ENCODE results near the gene CYB5A.

The CYB5A gene

DNA sequence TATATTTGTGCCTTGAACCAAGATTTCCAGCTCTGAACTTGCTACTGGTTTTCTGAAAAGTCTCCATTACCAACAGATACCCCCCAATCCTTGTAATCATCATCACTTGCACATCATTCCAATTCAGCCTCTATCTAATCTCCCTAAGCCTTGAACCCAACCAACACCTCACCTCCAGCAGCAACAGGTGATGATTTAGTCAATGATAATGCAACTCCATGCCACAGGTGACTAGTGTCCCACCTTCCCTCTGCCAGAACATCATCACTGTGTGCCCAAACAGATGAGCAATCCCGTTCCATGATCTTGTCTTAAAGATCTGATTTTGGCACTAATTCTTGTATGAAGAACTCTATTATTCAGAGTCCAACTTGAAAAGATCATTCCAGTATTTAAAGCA is 75.9 kb downstream of the CYB5A start:
- TF ChIP-seq EP300 (IDR thresholded peaks at IDR 0.05; ENCODE audit: borderline replicate concordance) (no peak), TEAD4 (IDR thresholded peaks at IDR 0.05) (no peak), TCF12 (IDR thresholded peaks at IDR 0.05; ENCODE audit: low read depth) (no peak), ZBTB7A (IDR thresholded peaks at IDR 0.05; ENCODE audit: low read depth) (no peak)
- TF ChIP-seq, protein P1, sequence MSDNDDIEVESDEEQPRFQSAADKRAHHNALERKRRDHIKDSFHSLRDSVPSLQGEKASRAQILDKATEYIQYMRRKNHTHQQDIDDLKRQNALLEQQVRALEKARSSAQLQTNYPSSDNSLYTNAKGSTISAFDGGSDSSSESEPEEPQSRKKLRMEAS (IDR thresholded peaks at IDR 0.05) = no peak

DNA sequence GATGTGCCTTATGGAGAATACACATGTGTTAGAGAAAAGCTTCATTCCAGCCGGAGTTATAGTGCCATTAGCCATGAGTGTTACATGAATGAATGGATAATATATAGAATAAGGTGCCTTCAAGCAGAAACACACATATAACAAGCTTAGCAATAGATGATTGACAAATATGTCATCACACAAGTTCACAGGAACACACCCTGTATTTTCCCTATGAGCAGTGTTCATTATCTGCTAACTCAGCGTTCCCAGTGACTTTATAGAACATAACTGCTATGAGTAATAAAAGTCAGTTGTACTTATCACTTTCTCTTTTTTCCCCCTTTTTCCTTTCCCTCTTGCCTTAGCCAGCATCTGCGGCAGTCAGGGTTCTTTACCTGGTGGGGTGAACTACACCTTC is 78.3 kb downstream of the CYB5A start:
- TF ChIP-seq YY1 (IDR thresholded peaks at IDR 0.05; ENCODE audit: low read depth) = no peak
- TF ChIP-seq, protein P1 (IDR thresholded peaks at IDR 0.05) = no peak
- TF ChIP-seq CEBPB (IDR thresholded peaks at IDR 0.05) = no peak
- no peak for TF ChIP-seq TEAD4 (IDR thresholded peaks at IDR 0.05)
- TF ChIP-seq RAD21 (IDR thresholded peaks at IDR 0.05; ENCODE audit: low read depth) = no peak
- TF ChIP-seq TCF12 (IDR thresholded peaks at IDR 0.05; ENCODE audit: low read depth) = no peak

GRCh38 chr18:74204526-74205152 is 87.1 kb downstream of the CYB5A start:
- no peak for TF ChIP-seq FOXM1 (IDR thresholded peaks at IDR 0.05; ENCODE audit: borderline replicate concordance, low read depth)
- no peak for TF ChIP-seq EP300 (IDR thresholded peaks at IDR 0.05; ENCODE audit: borderline replicate concordance)
- TF ChIP-seq NFIC (IDR thresholded peaks at IDR 0.05) = no peak
- TF ChIP-seq, protein P1 (IDR thresholded peaks at IDR 0.05) = no peak

DNA sequence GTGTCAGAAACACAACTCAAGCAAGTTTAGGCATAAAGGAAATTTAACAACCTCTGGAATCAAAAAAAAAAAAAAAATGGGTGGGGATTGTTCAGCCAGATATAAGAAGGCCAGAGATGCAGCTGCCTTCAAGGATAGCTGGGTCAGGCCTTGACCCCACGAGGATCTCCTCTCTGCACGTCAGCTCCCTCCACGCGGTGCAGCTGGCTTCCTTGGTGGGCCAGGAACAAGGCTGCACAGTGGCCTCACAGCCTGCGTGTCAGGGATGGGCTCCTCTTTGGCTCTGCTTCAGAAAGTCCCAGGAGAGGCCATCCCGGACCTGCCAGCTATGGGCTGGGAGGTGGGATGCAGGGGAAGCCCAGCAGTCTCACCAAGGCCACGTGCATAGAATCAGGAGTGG is 88.0 kb downstream of the CYB5A start:
- TF ChIP-seq TCF12 (IDR thresholded peaks at IDR 0.05; ENCODE audit: low read depth) = no peak
- no peak for TF ChIP-seq REST (IDR thresholded peaks at IDR 0.05; ENCODE audit: low read depth)
- no peak for TF ChIP-seq FOXM1 (IDR thresholded peaks at IDR 0.05; ENCODE audit: borderline replicate concordance, low read depth)
- no peak for TF ChIP-seq CREB1 (IDR thresholded peaks at IDR 0.05; ENCODE audit: low read depth)
- no peak for TF ChIP-seq NFIC (IDR thresholded peaks at IDR 0.05)
- no peak for TF ChIP-seq TAF1 (IDR thresholded peaks at IDR 0.05; ENCODE audit: low read depth)
- no peak for TF ChIP-seq RAD21 (IDR thresholded peaks at IDR 0.05; ENCODE audit: low read depth)
- TF ChIP-seq EGR1 (IDR thresholded peaks at IDR 0.05) = no peak

Data from Ishikawa (cell line).